HepG2 (cell line): ENCODE data around the gene LRRC4C. TPM values are rescaled to one million over a fixed set of nuclear protein-coding genes. Genes with fewer than 3 reads are reported as not detected.

Experiments used
- ATAC-seq: fragments of 200-7000 bp; cut with Tn5 transposase; 3 replicates; pipeline ENCODE4 v1.9.1; 2020; ENCODE audit warnings: mild to moderate bottlenecking, moderate library complexity
- BruUV-seq: library from RNA; stranded (reverse); fragments of 400-500 nt; replicated peaks from 2 replicates; lab custom pipeline; 2021; lab: Mats Ljungman, UMichigan
- CTCF ChIA-PET: fragments of 300-600 bp; formaldehyde crosslinking; extraction: SDS; loops from one replicate; lab custom pipeline; 2021; ENCODE audit warnings: low total read pairs, inconsistent platforms, low intra/inter-chr PET ratio; lab: Yijun Ruan, JAX
- POLR2A ChIA-PET: fragments of 350-600 bp; sonication (Branson Sonifier 250); formaldehyde crosslinking; loops from one replicate; lab custom pipeline; 2020; ENCODE audit warnings: antibody characterized with exemption, inconsistent platforms; lab: Yijun Ruan, JAX
- DNase-seq: peaks from one replicate; pipeline ENCODE4 v3.0.0-alpha.2; 2015; ENCODE audit warnings: low spot score
- FAIRE-seq: peaks from 3 replicates; lab custom pipeline; 2011; peaks lifted over from hg19 to GRCh38; lab: Jason Lieb, UNC
- H2AFZ ChIP-seq: one replicate; pipeline ENCODE4 v1.6.1; 2011; ENCODE audit warnings: low read length, inconsistent platforms
- H3K27ac ChIP-seq: fragments of 300-600 bp; 3 replicates; pipeline ENCODE4 v1.8.0; 2011; ENCODE audit warnings: mixed run types, mild to moderate bottlenecking, mixed read lengths, low read length, inconsistent platforms; ENCODE audit not compliant: insufficient read depth; ENCODE audit errors: extremely low read length
- H3K27me3 ChIP-seq, 2 experiments: fragments of 200-600 bp in 1 of 2; 2 replicates in 1 of 2; 3 replicates in 1 of 2; pipeline versions ENCODE4 v1.6.0 to v1.8.0; 2011; ENCODE audit warnings: low read length in 2 of 2, mild to moderate bottlenecking in 2 of 2, moderate library complexity in 2 of 2, inconsistent platforms in 1 of 2; ENCODE audit not compliant: insufficient read depth in 2 of 2, control insufficient read depth in 1 of 2
- H3K36me3 ChIP-seq, 2 experiments: fragments of 200-600 bp in 1 of 2; replicated peaks in 1 of 2; 2 replicates in 1 of 2; 3 replicates in 1 of 2; pipeline versions ENCODE4 v1.5.1 to v1.8.0; 2011; ENCODE audit warnings: low read length in 2 of 2, inconsistent platforms in 1 of 2; ENCODE audit not compliant: insufficient read depth in 2 of 2, control insufficient read depth in 1 of 2
- H3K4me1 ChIP-seq: 2 replicates; pipeline ENCODE4 v1.5.1; 2012; ENCODE audit warnings: low read length, inconsistent platforms; ENCODE audit not compliant: insufficient read depth
- H3K4me2 ChIP-seq: 2 replicates; pipeline ENCODE4 v1.6.0; 2011; ENCODE audit warnings: low read depth, low read length, inconsistent platforms
- H3K4me3 ChIP-seq, 3 experiments: fragments of 200-600 bp in 1 of 3; sonication (generic), shearing (Covaris generic) in 1 of 3; replicated peaks in 1 of 3; 2 replicates each; pipeline ENCODE4 v1.5.1; 2011 to 2016; ENCODE audit warnings: low read length in 3 of 3, inconsistent platforms in 2 of 3, low read depth in 2 of 3, mild to moderate bottlenecking in 2 of 3, control low read depth in 1 of 3, mixed read lengths in 1 of 3; ENCODE audit not compliant: insufficient read depth in 1 of 3
- H3K79me2 ChIP-seq: one replicate; pipeline ENCODE4 v1.6.1; 2011; ENCODE audit warnings: low read length, inconsistent platforms; ENCODE audit not compliant: insufficient read depth
- H3K9ac ChIP-seq: 2 replicates; pipeline ENCODE4 v1.6.0; 2011; ENCODE audit warnings: mild to moderate bottlenecking, low read depth, low read length, inconsistent platforms; ENCODE audit not compliant: insufficient read depth
- H3K9me3 ChIP-seq: 2 replicates; pipeline ENCODE4 v1.5.1; 2012; ENCODE audit warnings: mild to moderate bottlenecking, low read length
- H4K20me1 ChIP-seq: 2 replicates; pipeline ENCODE4 v1.6.0; 2011; ENCODE audit warnings: inconsistent platforms, mild to moderate bottlenecking, low read length, moderate library complexity; ENCODE audit not compliant: insufficient read depth
- AFF4 ChIP-seq: sonication (generic); formaldehyde crosslinking; IDR thresholded peaks from 2 replicates; pipeline ENCODE4 v1.4.0; 2020; ENCODE audit warnings: missing genetic modification reagents
- ATF6 ChIP-seq: sonication (generic); formaldehyde crosslinking; conservative IDR thresholded peaks from 2 replicates; pipeline ENCODE4 v1.4.0; 2020; ENCODE audit warnings: missing genetic modification reagents
- HNF4G ChIP-seq, 2 experiments: sonication (generic) in 1 of 2; formaldehyde crosslinking in 1 of 2; IDR thresholded peaks; 2 replicates each; pipeline versions ENCODE4 v1.4.0 to v1.6.1; 2011 to 2020; ENCODE audit warnings: borderline replicate concordance in 2 of 2, low read depth in 2 of 2, mild to moderate bottlenecking in 2 of 2, low read length in 1 of 2, missing genetic modification reagents in 1 of 2, moderate library complexity in 1 of 2
- NCOA1 ChIP-seq: sonication (generic); formaldehyde crosslinking; IDR thresholded peaks from 2 replicates; pipeline ENCODE4 v1.9.0; 2021; ENCODE audit warnings: missing genetic modification reagents
- PLSCR1 ChIP-seq: sonication (generic); formaldehyde crosslinking; IDR thresholded peaks from 2 replicates; pipeline ENCODE4 v1.5.0; 2020; ENCODE audit warnings: missing genetic modification reagents, mild to moderate bottlenecking, borderline replicate concordance
- ZFP90 ChIP-seq: sonication (generic); formaldehyde crosslinking; IDR thresholded peaks from 2 replicates; pipeline ENCODE4 v1.8.0; 2022; ENCODE audit warnings: missing genetic modification reagents, mild to moderate bottlenecking, inconsistent platforms, borderline replicate concordance
- ZNF205 ChIP-seq: IDR thresholded peaks from 2 replicates; pipeline ENCODE4 v1.6.1; 2018; ENCODE audit warnings: missing biosample characterization, missing genetic modification reagents
- ZNF589 ChIP-seq: sonication (generic); formaldehyde crosslinking; conservative IDR thresholded peaks from 2 replicates; pipeline ENCODE4 v1.8.0; 2022; ENCODE audit warnings: mild to moderate bottlenecking, moderate library complexity, missing genetic modification reagents
- ZNF747 ChIP-seq: sonication (generic); formaldehyde crosslinking; IDR thresholded peaks from 2 replicates; pipeline ENCODE4 v1.8.1; 2023; ENCODE audit warnings: missing genetic modification reagents, mild to moderate bottlenecking, borderline replicate concordance
- WGBS: methylation state at CpG from one replicate; pipeline ENCODE4 v1.1.6; 2017; ENCODE audit warnings: low lambda C conversion rate; 5-methylcytosine and 5-hydroxymethylcytosine counted together
- in situ Hi-C: cut with HindIII; loops from 2 replicates; pipeline ENCODE4 v1.10.0; 2017; ENCODE audit warnings: low pct_unique_long_range_greater_than_20kb; ENCODE audit not compliant: extremely low pct_ligation_motif_present
- intact Hi-C: fragments of 100-400 bp; cut with micrococcal nuclease; formaldehyde crosslinking; loops from one replicate; pipeline ENCODE4 v1.10.0; 2022; ENCODE audit not compliant: unreplicated experiment
- polyA plus RNA-seq, 8 experiments: library from polyadenylated mRNA; depleted of rRNA in 3 of 8; stranded (reverse) in 7 of 8; unstranded in 1 of 8; fragments of >200 nt; fragmentation: Illumina TruSeq in 4 of 8; extraction: Trizol in 4 of 8; gene quantifications; 2 replicates each; pipeline versions ENCODE4 v1.2.1 to v1.2.3, GENCODE V29; 2011 to 2016; ENCODE audit warnings: low read depth in 4 of 8, missing spikeins in 1 of 8, mixed read lengths in 1 of 8; ENCODE audit not compliant: insufficient read depth in 1 of 8
- total RNA-seq, 5 experiments: library from RNA; depleted of rRNA; stranded (reverse); fragments of >200 nt; fragmentation: Illumina TruSeq; extraction: Trizol; gene quantifications; 2 replicates each; pipeline ENCODE4 v1.2.3, GENCODE V29; 2016; ENCODE audit warnings: low read depth in 1 of 5

LRRC4C gene
- total and polyA plus RNA-seq, 2 of the 13 experiments (the other 11 are each of a cell fraction or from before 2014, with no cell fraction given) = not detected

GRCh38 chr11:40273192-40273732, 1186.2 kb downstream of the LRRC4C start:
- Histone ChIP-seq H3K79me2 (no peaks in the 10 kb centered on the region), H3K4me2 (no peak overlapping the region), H3K9me3 (no peaks in the 10 kb centered on the region), H2AFZ (no peak overlapping the region), H3K36me3 (no peaks in the 10 kb centered on the region), H3K27me3 (no peaks in the 10 kb centered on the region), H4K20me1 (no peaks in the 10 kb centered on the region), H3K9ac (no peak overlapping the region), H3K4me1 (no peaks in the 10 kb centered on the region), H3K27ac (no peak overlapping the region), H3K4me3 (no peak overlapping the region)
- 5% methylated on average over 1 of the region's 1 CpG for WGBS
- intact Hi-C loops = no loop called here
- ATAC-seq (no peak), FAIRE-seq (no peak), DNase-seq (no peak)
- CTCF ChIA-PET = no interaction called here
- POLR2A ChIA-PET = no interaction called here
- TF ChIP-seq HNF4G (IDR thresholded peaks at IDR 0.05; ENCODE audit: borderline replicate concordance, low read depth, low read length) = no peak
- no peak for TF ChIP-seq HNF4G (CRISPR knock-in tag; IDR thresholded peaks at IDR 0.05; ENCODE audit: borderline replicate concordance, low read depth)
- no peak for TF ChIP-seq ZNF589 (CRISPR knock-in tag)
- TF ChIP-seq ATF6 (CRISPR knock-in tag) = no peak
- no peak for TF ChIP-seq ZNF747 (CRISPR knock-in tag)
- no TSS peak for BruUV-seq
- in situ Hi-C loops = no loop called here

DNA sequence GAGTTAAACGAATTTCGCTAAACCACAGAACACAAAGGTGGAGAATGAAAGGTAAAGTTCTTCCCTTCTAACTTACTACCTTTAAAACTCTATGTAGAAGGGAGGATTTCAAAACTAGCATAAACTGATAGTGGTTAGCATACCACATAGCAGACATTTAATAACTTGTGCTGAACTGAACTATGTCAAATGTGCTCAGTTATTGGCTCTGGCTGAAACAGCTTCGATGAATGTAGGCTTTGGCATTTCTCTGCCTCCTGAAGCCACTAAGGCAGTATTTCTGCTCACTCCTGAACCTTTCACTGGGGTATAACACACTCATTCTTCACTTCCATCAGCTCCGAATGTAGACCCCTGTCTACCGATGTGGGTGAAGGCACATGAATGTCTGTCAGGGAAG, 1188.1 kb downstream of the LRRC4C start:
- in situ Hi-C loops = no loop called here
- intact Hi-C loops = no loop called here
- TF ChIP-seq PLSCR1 (CRISPR knock-in tag) (no peak), NCOA1 (no peak), ZNF205 (CRISPR knock-in tag) (no peak), ZFP90 (CRISPR knock-in tag) (no peak), AFF4 (no peak)

More for the DNA sequence above, 1188.1 kb downstream of the LRRC4C start:
- DNase-seq (no peak), FAIRE-seq (no peak), ATAC-seq (no peak)
- no peaks in the 10 kb centered on the region for H3K4me1 ChIP-seq
- no peaks in the 10 kb centered on the region for H3K27me3 ChIP-seq
- no peaks in the 10 kb centered on the region for H4K20me1 ChIP-seq
- no TSS peak for BruUV-seq
- no peak overlapping the region for H3K4me3 ChIP-seq
- no peaks in the 10 kb centered on the region for H3K79me2 ChIP-seq
- H3K9ac ChIP-seq = no peak overlapping the region
- H2AFZ ChIP-seq = no peak overlapping the region
- no peaks in the 10 kb centered on the region for H3K9me3 ChIP-seq
- WGBS = 18% methylated on average over 5 of the region's 5 CpGs
- H3K27ac ChIP-seq = no peak overlapping the region
- H3K36me3 ChIP-seq = no peaks in the 10 kb centered on the region
- CTCF ChIA-PET = no interaction called here
- POLR2A ChIA-PET = no interaction called here
- H3K4me2 ChIP-seq = no peak overlapping the region
